Heart right ventricle (tissue), 16 donors: ENCODE measurements around the gene MMD. TPM values are rescaled to one million over a fixed set of nuclear protein-coding genes. Genes with fewer than 3 reads are reported as not detected.

Source experiments
- ATAC-seq, 8 donors: fragments of 200-7000 bp; cut with Tn5 transposase; one replicate each; pipeline ENCODE4 v1.9.1; 2020; ENCODE audit warnings: mild to moderate bottlenecking in 8 of 8, moderate library complexity in 8 of 8, moderate number of reproducible peaks in 1 of 8
- DNase-seq, 2 donors: peaks; one replicate each; pipeline ENCODE4 v3.0.0-alpha.2; 2020
- H3K27ac ChIP-seq, 10 donors: fragments of 200-600 bp; sonication (generic) in 2 of 10; one replicate each; pipeline versions ENCODE4 v1.5.0 to v1.8.0; 2020 to 2022; ENCODE audit warnings: mild to moderate bottlenecking in 3 of 10
- H3K27me3 ChIP-seq, 7 donors: fragments of 200-600 bp; one replicate each; pipeline ENCODE4 v1.8.0; 2021 to 2022; ENCODE audit warnings: mild to moderate bottlenecking in 2 of 7
- H3K36me3 ChIP-seq, 9 donors: fragments of 200-600 bp; sonication (generic) in 1 of 9; one replicate each; pipeline versions ENCODE4 v1.5.0 to v1.8.0; 2020 to 2022; ENCODE audit warnings: mild to moderate bottlenecking in 2 of 9
- H3K4me1 ChIP-seq, 9 donors: fragments of 200-600 bp; sonication (generic) in 1 of 9; one replicate each; pipeline versions ENCODE4 v1.5.0 to v1.8.0; 2020 to 2022; ENCODE audit warnings: mild to moderate bottlenecking in 4 of 9
- H3K4me3 ChIP-seq, 10 donors: fragments of 200-600 bp; sonication (generic) in 2 of 10; one replicate each; pipeline versions ENCODE4 v1.5.0 to v1.8.0; 2020 to 2022; ENCODE audit warnings: mild to moderate bottlenecking in 7 of 10, moderate library complexity in 2 of 10
- H3K9me3 ChIP-seq, 11 donors: fragments of 200-600 bp in 10 of 11; sonication (generic) in 2 of 11; one replicate each; pipeline versions ENCODE4 v1.5.0 to v1.8.0; 2013 to 2022; ENCODE audit warnings: mild to moderate bottlenecking in 2 of 11, control low read depth in 1 of 11, moderate library complexity in 1 of 11
- WGBS, 2 donors: extraction: QIAGEN DNeasy Blood & Tissue Kit; methylation state at CpG; one replicate each; pipeline ENCODE4 v1.1.7; 2013; ENCODE audit warnings: inconsistent platforms in 1 of 2; 5-methylcytosine and 5-hydroxymethylcytosine counted together
- intact Hi-C, 10 donors: fragments of 100-400 bp; cut with DNase I; formaldehyde crosslinking; loops; one replicate each; pipeline versions ENCODE4 v1.11.1 to v1.14.2; 2022
- polyA plus RNA-seq, 2 donors: library from polyadenylated mRNA; stranded (reverse); fragments of 200-250 nt; gene quantifications; one replicate each; pipeline ENCODE4 v1.2.3, GENCODE V29; 2013
- total RNA-seq, 10 donors: library from RNA; stranded (reverse); fragmentation: NEBNext Ultra II Directional in 3 of 10; extraction: Animal tissue kit (Norgen Biotek cat#: 25700) in 3 of 10; gene quantifications; one replicate each; pipeline versions ENCODE4 v1.2.1 to v1.2.4, GENCODE V29; 2021 to 2023
- TF ChIP-seq, protein P1 (sequence below), 9 donors: fragments of 200-600 bp; sonication (generic) in 2 of 9; IDR thresholded peaks; one replicate each; pipeline versions ENCODE4 v1.5.0 to v1.8.0; 2021 to 2022; ENCODE audit warnings: antibody characterized with exemption in 9 of 9, mild to moderate bottlenecking in 5 of 9, moderate library complexity in 1 of 9
- donor health status: Arrhythmogenic right ventricular cardiomyopathy.
- donor health status: ischemic (EF 13 %, LVEDD 7.1; RV severe dilation, severe dysfunction).
- donor health status: healthy with polysubstance abuse.
- donor health status: DM: no; HTN: yes; CAD: no.
- donor health status: DM: no; HTN: no; CAD: no.
- donor health status: ischemic (EF 25% LVEDD 6.9; RV normal size, moderate dysfunction).
- donor health status: ischemic (EF 25% LVEDD 5.7; RV mildly dilated, moderate dysfunction).
- donor health status: healthy.
- donor health status: DM: yes; HTN: yes; CAD: no.
- donor health status: Ischemic cardiomyopathy.
- donor health status: ischemic (EF 35%, LVEDD 5.7; RV mildly dilated, moderate dysfunction).
- donor health status: nonischemic (EF 11% LVEDD 7.7; RV severe dilation, severe dysfunction).
- donor health status: DM: yes; HTN: yes; CAD: no.
- donor health status: PGD.
- donor health status: ischemic (EF 29% LVEDD 5.4; RV normal size, mild dysfunction).
- donor health status: nonischemic (EF 23%, LVEDD 6.1; RV moderate dilation, normal function).

Gene MMD
- total and polyA plus RNA-seq, 12 donors = 6.4 to 20.8 (median 10.4) TPM

- WGBS, 2 donors = 93 to 95% methylated on average over 2 of the region's 2 CpGs
- intact Hi-C loops = loop anchor here in 9 of 10 donors (2.0 to 10.0 kb wide), 4 partner anchors 120 to 364 kb away; partner anchors contain the start of gene SMIM36 (in 9 of the 9)
- Histone ChIP-seq H3K27ac (no peak overlapping the region), H3K4me1 (no peaks in the 10 kb centered on the region), H3K36me3 (no peaks in the 10 kb centered on the region), H3K4me3 (no peak overlapping the region), H3K9me3 (peaks cover 0 to 4% (median 0%) of the 10 kb centered on the region in 11 donors), H3K27me3 (no peaks in the 10 kb centered on the region)
- TF ChIP-seq, protein P1, sequence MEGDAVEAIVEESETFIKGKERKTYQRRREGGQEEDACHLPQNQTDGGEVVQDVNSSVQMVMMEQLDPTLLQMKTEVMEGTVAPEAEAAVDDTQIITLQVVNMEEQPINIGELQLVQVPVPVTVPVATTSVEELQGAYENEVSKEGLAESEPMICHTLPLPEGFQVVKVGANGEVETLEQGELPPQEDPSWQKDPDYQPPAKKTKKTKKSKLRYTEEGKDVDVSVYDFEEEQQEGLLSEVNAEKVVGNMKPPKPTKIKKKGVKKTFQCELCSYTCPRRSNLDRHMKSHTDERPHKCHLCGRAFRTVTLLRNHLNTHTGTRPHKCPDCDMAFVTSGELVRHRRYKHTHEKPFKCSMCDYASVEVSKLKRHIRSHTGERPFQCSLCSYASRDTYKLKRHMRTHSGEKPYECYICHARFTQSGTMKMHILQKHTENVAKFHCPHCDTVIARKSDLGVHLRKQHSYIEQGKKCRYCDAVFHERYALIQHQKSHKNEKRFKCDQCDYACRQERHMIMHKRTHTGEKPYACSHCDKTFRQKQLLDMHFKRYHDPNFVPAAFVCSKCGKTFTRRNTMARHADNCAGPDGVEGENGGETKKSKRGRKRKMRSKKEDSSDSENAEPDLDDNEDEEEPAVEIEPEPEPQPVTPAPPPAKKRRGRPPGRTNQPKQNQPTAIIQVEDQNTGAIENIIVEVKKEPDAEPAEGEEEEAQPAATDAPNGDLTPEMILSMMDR (IDR thresholded peaks at IDR 0.05) = no peak
- DNase-seq (no peak), ATAC-seq (no peak)
These were observed 66.7 kb downstream of the MMD start for GRCh38 chr17:55354941-55355340.

DNA sequence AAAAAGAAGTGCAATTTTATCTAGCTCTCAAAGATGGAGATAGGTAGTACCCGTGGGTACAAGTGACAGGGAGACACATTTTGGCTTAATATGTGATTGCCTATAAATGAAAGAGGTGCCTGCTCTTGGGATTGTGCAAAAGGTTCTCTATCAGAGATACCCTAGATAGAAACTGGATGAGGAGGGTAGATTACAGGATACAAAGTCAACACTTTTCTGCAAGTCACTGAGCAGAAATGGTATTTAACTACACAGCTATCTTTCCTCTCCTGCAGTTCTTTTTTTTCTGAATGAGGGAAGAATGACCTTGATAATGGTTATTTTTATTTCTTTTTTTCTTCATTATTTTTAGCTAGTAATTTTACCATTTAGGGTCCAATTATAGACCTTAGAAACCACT lies 67.6 kb downstream of the MMD start:
- TF ChIP-seq, protein P1 (IDR thresholded peaks at IDR 0.05) = no peak
- ATAC-seq (no peak), DNase-seq (no peak)
- H3K36me3 ChIP-seq = no peaks in the 10 kb centered on the region
- 31 to 44% methylated on average over 1 of the region's 1 CpG for WGBS, 2 donors
- no peaks in the 10 kb centered on the region for H3K27me3 ChIP-seq
- intact Hi-C loops = loop anchor here in 5 of 10 donors (2.0 to 10.0 kb wide), 3 partner anchors 119 to 363 kb away; partner anchors contain the start of gene SMIM36 (in 3 of the 5)
- H3K27ac ChIP-seq = no peak overlapping the region
- peaks cover 0 to 4% (median 0%) of the 10 kb centered on the region in 11 donors for H3K9me3 ChIP-seq
- no peak overlapping the region for H3K4me3 ChIP-seq
- H3K4me1 ChIP-seq = peaks cover 0 to 2% (median 0%) of the 10 kb centered on the region in 9 donors

DNA sequence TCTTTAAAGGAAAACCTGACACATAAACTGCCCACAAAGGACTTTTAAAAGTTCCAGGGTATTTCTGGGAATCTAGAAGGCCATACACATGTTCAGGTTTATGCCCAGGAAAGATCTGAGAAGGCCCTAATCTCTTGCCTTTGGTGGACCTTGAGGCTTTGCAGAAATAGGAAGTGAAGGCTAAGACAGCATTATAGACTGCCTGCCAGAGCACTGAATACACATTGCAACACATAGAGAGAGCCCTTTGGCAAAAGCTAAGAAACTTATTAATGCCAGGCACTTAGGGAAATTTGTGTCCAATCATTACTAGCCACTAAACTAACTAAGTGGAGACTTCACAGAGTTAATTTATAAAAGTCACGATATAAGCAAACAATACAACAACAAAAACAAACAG lies 70.4 kb downstream of the MMD start:
- DNase-seq = no peak
- Histone ChIP-seq H3K9me3 (peaks cover 0 to 10% (median 0%) of the 10 kb centered on the region in 11 donors), H3K4me1 (peaks cover 0 to 7% (median 0%) of the 10 kb centered on the region in 9 donors), H3K27me3 (no peaks in the 10 kb centered on the region), H3K27ac (no peak overlapping the region), H3K4me3 (no peak overlapping the region), H3K36me3 (no peaks in the 10 kb centered on the region)
- no peak for ATAC-seq
- WGBS, 2 donors = 93 to 95% methylated on average over 1 of the region's 1 CpG
- intact Hi-C loops = loop anchor here in 4 of 10 donors (10.0 kb wide), 2 partner anchors 116 to 164 kb away; partner anchors contain the start of gene SMIM36 (in 3 of the 4)
- TF ChIP-seq, protein P1 (IDR thresholded peaks at IDR 0.05) = no peak

GRCh38 chr17:55350825-55351205 lies 70.8 kb downstream of the MMD start:
- no peaks in the 10 kb centered on the region for H3K27me3 ChIP-seq
- 54 to 64% methylated on average over 2 of the region's 2 CpGs for WGBS, 2 donors
- no peaks in the 10 kb centered on the region for H3K36me3 ChIP-seq
- TF ChIP-seq, protein P1 (IDR thresholded peaks at IDR 0.05) = no peak
- H3K4me3 ChIP-seq = no peak overlapping the region
- H3K27ac ChIP-seq = no peak overlapping the region
- intact Hi-C loops = loop anchor here in 4 of 10 donors (10.0 kb wide), 2 partner anchors 116 to 164 kb away; partner anchors contain the start of gene SMIM36 (in 3 of the 4)
- H3K4me1 ChIP-seq = peaks cover 0 to 7% (median 0%) of the 10 kb centered on the region in 9 donors
- no peak for DNase-seq
- peaks cover 0 to 10% (median 0%) of the 10 kb centered on the region in 11 donors for H3K9me3 ChIP-seq
- ATAC-seq = no peak
